Peyer's patch (tissue), 4 donors: Measurements from ENCODE around the gene KCNA10.

Experiments used
- POLR2A ChIP-seq, 2 donors: fragments of 450-650 bp; IDR thresholded peaks; one replicate each; pipeline ENCODE4 v1.5.1; 2017; ENCODE audit warnings: antibody characterized with exemption in 2 of 2, mild to moderate bottlenecking in 2 of 2, moderate library complexity in 2 of 2
- TF ChIP-seq, protein P1 (sequence below), 6 experiments: fragments of 450-650 bp in 4 of 6; fragments of 200-600 bp in 2 of 6; sonication (generic) in 1 of 6; IDR thresholded peaks; one replicate each; pipeline ENCODE4 v1.5.1; 2017 to 2019; ENCODE audit warnings: antibody characterized with exemption in 6 of 6, mild to moderate bottlenecking in 3 of 6, moderate library complexity in 1 of 6

GRCh38 chr1:110489973-110490542 lies 28.9 kb downstream of the KCNA10 start:
- TF ChIP-seq, protein P1, sequence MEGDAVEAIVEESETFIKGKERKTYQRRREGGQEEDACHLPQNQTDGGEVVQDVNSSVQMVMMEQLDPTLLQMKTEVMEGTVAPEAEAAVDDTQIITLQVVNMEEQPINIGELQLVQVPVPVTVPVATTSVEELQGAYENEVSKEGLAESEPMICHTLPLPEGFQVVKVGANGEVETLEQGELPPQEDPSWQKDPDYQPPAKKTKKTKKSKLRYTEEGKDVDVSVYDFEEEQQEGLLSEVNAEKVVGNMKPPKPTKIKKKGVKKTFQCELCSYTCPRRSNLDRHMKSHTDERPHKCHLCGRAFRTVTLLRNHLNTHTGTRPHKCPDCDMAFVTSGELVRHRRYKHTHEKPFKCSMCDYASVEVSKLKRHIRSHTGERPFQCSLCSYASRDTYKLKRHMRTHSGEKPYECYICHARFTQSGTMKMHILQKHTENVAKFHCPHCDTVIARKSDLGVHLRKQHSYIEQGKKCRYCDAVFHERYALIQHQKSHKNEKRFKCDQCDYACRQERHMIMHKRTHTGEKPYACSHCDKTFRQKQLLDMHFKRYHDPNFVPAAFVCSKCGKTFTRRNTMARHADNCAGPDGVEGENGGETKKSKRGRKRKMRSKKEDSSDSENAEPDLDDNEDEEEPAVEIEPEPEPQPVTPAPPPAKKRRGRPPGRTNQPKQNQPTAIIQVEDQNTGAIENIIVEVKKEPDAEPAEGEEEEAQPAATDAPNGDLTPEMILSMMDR (IDR thresholded peaks at IDR 0.05): no peak
- TF ChIP-seq POLR2A (IDR thresholded peaks at IDR 0.05): no peak
